H1 (cell line): ENCODE results near the gene MCC. TPM values are rescaled to one million over a fixed set of nuclear protein-coding genes. Genes with fewer than 3 reads are reported as not detected.

Experiments used
- CTCF ChIA-PET: fragments of 300-600 bp; sonication (Branson Sonifier 250); formaldehyde crosslinking; loops from one replicate; lab custom pipeline; 2021; ENCODE audit not compliant: partially characterized antibody; lab: Charles Lee
- POLR2A ChIA-PET: fragments of 300-600 bp; sonication (Branson Sonifier 250); formaldehyde crosslinking; loops from one replicate; lab custom pipeline; 2021; ENCODE audit warnings: inconsistent platforms; ENCODE audit not compliant: partially characterized antibody; lab: Charles Lee
- DNase-seq, 2 experiments: peaks; one replicate each; pipeline versions ENCODE4 v3.0.0 to v3.0.0-alpha.2; 2010 to 2022; ENCODE audit warnings: low spot score in 2 of 2, low read depth in 1 of 2, mixed read lengths in 1 of 2
- FAIRE-seq: peaks from 2 replicates; lab custom pipeline; 2011; peaks lifted over from hg19 to GRCh38; lab: Jason Lieb, UNC
- H2AFZ ChIP-seq: 2 replicates; pipeline ENCODE4 v1.8.1; 2012; ENCODE audit warnings: low read length, inconsistent platforms
- H2AK5ac ChIP-seq: 2 replicates; pipeline ENCODE4 v1.6.1; 2013; ENCODE audit warnings: low read depth, low read length
- H2BK120ac ChIP-seq: replicated peaks from 2 replicates; pipeline ENCODE3; 2013; ENCODE audit warnings: low read depth, low read length, inconsistent platforms
- H2BK12ac ChIP-seq: 2 replicates; pipeline ENCODE4 v1.6.1; 2013; ENCODE audit warnings: low read depth, low read length
- H2BK15ac ChIP-seq: 2 replicates; pipeline ENCODE4 v1.6.1; 2013; ENCODE audit warnings: low read length
- H2BK20ac ChIP-seq: 2 replicates; pipeline ENCODE4 v1.6.1; 2013; ENCODE audit warnings: low read length
- H2BK5ac ChIP-seq: 2 replicates; pipeline ENCODE4 v1.6.1; 2013; ENCODE audit warnings: low read depth, low read length
- H3K14ac ChIP-seq: 2 replicates; pipeline ENCODE4 v1.6.1; 2013; ENCODE audit warnings: inconsistent platforms; ENCODE audit not compliant: insufficient read length
- H3K18ac ChIP-seq: 2 replicates; pipeline ENCODE4 v1.6.1; 2013; ENCODE audit warnings: low read length; ENCODE audit errors: extremely low read depth
- H3K23ac ChIP-seq: 2 replicates; pipeline ENCODE4 v1.6.1; 2013; ENCODE audit warnings: inconsistent platforms; ENCODE audit not compliant: insufficient read length
- H3K23me2 ChIP-seq: 2 replicates; pipeline ENCODE4 v1.6.1; 2013; ENCODE audit warnings: low read depth, low read length
- H3K27ac ChIP-seq: 2 replicates; pipeline ENCODE4 v1.6.1; 2011; ENCODE audit warnings: low read depth, low read length, inconsistent platforms
- H3K27me3 ChIP-seq, 4 experiments: replicated peaks in 1 of 4; 1 replicate in 1 of 4; 2 replicates in 3 of 4; pipeline versions ENCODE4 v1.6.1 to v1.8.1; 2011 to 2013; ENCODE audit warnings: low read length in 3 of 4, mild to moderate bottlenecking in 3 of 4, inconsistent platforms in 2 of 4, mixed read lengths in 2 of 4, moderate library complexity in 1 of 4; ENCODE audit not compliant: control insufficient read depth in 3 of 4, insufficient read depth in 3 of 4; ENCODE audit errors: extremely low read depth in 1 of 4
- H3K36me3 ChIP-seq, 4 experiments: 2 replicates each; pipeline versions ENCODE4 v1.6.1 to v1.8.1; 2011 to 2013; ENCODE audit warnings: mild to moderate bottlenecking in 4 of 4, low read length in 3 of 4, moderate library complexity in 2 of 4, control low read depth in 1 of 4, inconsistent platforms in 1 of 4; ENCODE audit not compliant: insufficient read depth in 4 of 4, control insufficient read depth in 2 of 4
- H3K4ac ChIP-seq: replicated peaks from 2 replicates; pipeline ENCODE3; 2013; ENCODE audit warnings: low read length, low read depth, mixed read lengths, inconsistent platforms; ENCODE audit not compliant: insufficient read length
- H3K4me1 ChIP-seq, 4 experiments: replicated peaks in 1 of 4; 1 replicate in 1 of 4; 2 replicates in 3 of 4; pipeline versions ENCODE4 v1.6.1 to v1.8.1; 2011 to 2013; ENCODE audit warnings: low read length in 3 of 4, inconsistent platforms in 2 of 4, mixed read lengths in 1 of 4; ENCODE audit not compliant: insufficient read depth in 4 of 4, control insufficient read depth in 3 of 4
- H3K4me2 ChIP-seq, 2 experiments: 2 replicates each; pipeline versions ENCODE4 v1.6.1 to v1.8.1; 2011 to 2013; ENCODE audit warnings: low read depth in 2 of 2, low read length in 2 of 2, control low read depth in 1 of 2, inconsistent platforms in 1 of 2, mild to moderate bottlenecking in 1 of 2; ENCODE audit not compliant: insufficient read depth in 1 of 2
- H3K4me3 ChIP-seq, 4 experiments: fragments of 200-600, 300-600 bp in 1 of 4; sonication (generic), shearing (Covaris generic), sonication (Bioruptor Twin) in 1 of 4; 2 replicates each; pipeline versions ENCODE4 v1.5.1 to v1.8.1; 2011 to 2016; ENCODE audit warnings: low read length in 4 of 4, low read depth in 3 of 4, control low read depth in 2 of 4, inconsistent platforms in 2 of 4, mild to moderate bottlenecking in 2 of 4, mixed read lengths in 1 of 4, moderate library complexity in 1 of 4; ENCODE audit not compliant: insufficient read depth in 2 of 4; ENCODE audit errors: extremely low read depth in 1 of 4
- H3K56ac ChIP-seq: replicated peaks from 2 replicates; pipeline ENCODE3; 2013; ENCODE audit warnings: low read depth, mild to moderate bottlenecking, mixed read lengths, low read length, inconsistent platforms; ENCODE audit not compliant: insufficient read length
- H3K79me1 ChIP-seq: 2 replicates; pipeline ENCODE4 v1.6.1; 2013; ENCODE audit warnings: low read depth, low read length, control low read depth
- H3K79me2 ChIP-seq, 2 experiments: 2 replicates each; pipeline versions ENCODE4 v1.6.1 to v1.8.1; 2012 to 2013; ENCODE audit warnings: low read length in 2 of 2, mild to moderate bottlenecking in 2 of 2, inconsistent platforms in 1 of 2; ENCODE audit not compliant: insufficient read depth in 2 of 2, control insufficient read depth in 1 of 2
- H3K9ac ChIP-seq, 4 experiments: replicated peaks in 1 of 4; 1 replicate in 1 of 4; 2 replicates in 3 of 4; pipeline versions ENCODE4 v1.6.1 to v1.8.1; 2011 to 2013; ENCODE audit warnings: low read depth in 3 of 4, low read length in 3 of 4, control low read depth in 2 of 4, mild to moderate bottlenecking in 2 of 4, moderate library complexity in 2 of 4, inconsistent platforms in 1 of 4; ENCODE audit errors: extremely low read depth in 1 of 4
- H3K9me3 ChIP-seq, 2 experiments: 2 replicates each; pipeline versions ENCODE4 v1.6.1 to v1.8.1; 2012 to 2013; ENCODE audit warnings: mild to moderate bottlenecking in 2 of 2, moderate library complexity in 2 of 2, control low read depth in 1 of 2, inconsistent platforms in 1 of 2, low read depth in 1 of 2, low read length in 1 of 2, mixed read lengths in 1 of 2; ENCODE audit not compliant: insufficient read depth in 2 of 2
- H4K20me1 ChIP-seq, 2 experiments: replicated peaks in 1 of 2; 2 replicates each; pipeline versions ENCODE3 to v1.8.1; 2011 to 2013; ENCODE audit warnings: inconsistent platforms in 2 of 2, low read length in 2 of 2, mild to moderate bottlenecking in 1 of 2; ENCODE audit not compliant: insufficient read depth in 2 of 2, control insufficient read depth in 1 of 2
- H4K5ac ChIP-seq: 2 replicates; pipeline ENCODE4 v1.6.1; 2013; ENCODE audit warnings: low read length, low read depth, mixed read lengths, inconsistent platforms; ENCODE audit not compliant: insufficient read length
- H4K8ac ChIP-seq: 2 replicates; pipeline ENCODE4 v1.8.0; 2013; ENCODE audit warnings: mild to moderate bottlenecking, moderate library complexity, low read length, inconsistent platforms; ENCODE audit not compliant: insufficient read depth; ENCODE audit errors: extremely low read depth
- H4K91ac ChIP-seq: replicated peaks from 2 replicates; pipeline ENCODE3; 2013; ENCODE audit warnings: low read length, mixed read lengths, inconsistent platforms; ENCODE audit not compliant: insufficient read length
- ATF3 ChIP-seq: IDR thresholded peaks from 2 replicates; pipeline ENCODE4 v1.6.1; 2011; ENCODE audit warnings: low read depth, mild to moderate bottlenecking, low read length; ENCODE audit not compliant: insufficient read depth
- CREB1 ChIP-seq: IDR thresholded peaks from 2 replicates; pipeline ENCODE4 v1.6.1; 2012; ENCODE audit warnings: inconsistent platforms
- EZH2 ChIP-seq: fragments of 200-600 bp; sonication (generic); IDR thresholded peaks from 2 replicates; pipeline ENCODE4 v1.7.1; 2012; ENCODE audit warnings: low read depth, mild to moderate bottlenecking, moderate library complexity, low read length, inconsistent platforms; ENCODE audit not compliant: severe bottlenecking
- HDAC2 ChIP-seq, 2 experiments: fragments of 300-600 bp in 1 of 2; sonication (generic) in 1 of 2; IDR thresholded peaks; 2 replicates each; pipeline ENCODE4 v1.6.1; 2011 to 2012; ENCODE audit warnings: low read depth in 2 of 2, low read length in 2 of 2, mild to moderate bottlenecking in 2 of 2, moderate library complexity in 2 of 2, borderline replicate concordance in 1 of 2, inconsistent platforms in 1 of 2
- KDM1A ChIP-seq: fragments of 200-600, 300-600 bp; sonication (generic); IDR thresholded peaks from 2 replicates; pipeline ENCODE4 v1.7.1; 2016; ENCODE audit warnings: mild to moderate bottlenecking, low read length, borderline replicate concordance
- PHF8 ChIP-seq: fragments of 200-600 bp; sonication (generic); conservative IDR thresholded peaks from 2 replicates; pipeline ENCODE4 v1.7.1; 2012; ENCODE audit warnings: low read depth, mild to moderate bottlenecking, inconsistent platforms, low read length, moderate library complexity
- POLR2AphosphoS5 ChIP-seq: IDR thresholded peaks from 2 replicates; pipeline ENCODE4 v1.6.1; 2011; ENCODE audit warnings: low read depth, low read length
- RXRA ChIP-seq: IDR thresholded peaks from 2 replicates; pipeline ENCODE4 v1.6.1; 2011; ENCODE audit warnings: low read depth, mild to moderate bottlenecking, low read length, moderate library complexity; ENCODE audit not compliant: insufficient read depth
- SP1 ChIP-seq: IDR thresholded peaks from 2 replicates; pipeline ENCODE4 v1.6.1; 2011; ENCODE audit warnings: low read depth, low read length
- SP2 ChIP-seq: IDR thresholded peaks from 2 replicates; pipeline ENCODE4 v1.6.1; 2012; ENCODE audit warnings: mild to moderate bottlenecking, low read length, inconsistent platforms
- TAF1 ChIP-seq: IDR thresholded peaks from 2 replicates; pipeline ENCODE4 v1.6.1; 2011; ENCODE audit warnings: mild to moderate bottlenecking, low read depth, low read length
- TBP ChIP-seq: IDR thresholded peaks from 2 replicates; pipeline ENCODE4 v1.6.1; 2011; ENCODE audit warnings: low read depth, low read length, improper control_type of control experiment
- TEAD4 ChIP-seq: IDR thresholded peaks from 2 replicates; pipeline ENCODE4 v1.6.1; 2012; ENCODE audit warnings: low read depth, low read length, inconsistent platforms, mixed read lengths
- WGBS, 2 experiments: shearing (Covaris generic) in 1 of 2; methylation state at CpG; one replicate each; pipeline versions ENCODE4 v1.1.6 to v1.1.7; 2013 to 2015; ENCODE audit warnings: low lambda C conversion rate in 2 of 2, mixed read lengths in 2 of 2, inconsistent platforms in 1 of 2, low coverage in 1 of 2, missing lambda C conversion rate in 1 of 2; ENCODE audit not compliant: insufficient replicate concordance in 2 of 2, insufficient coverage in 1 of 2, insufficient read length in 1 of 2; ENCODE audit errors: extremely low coverage in 1 of 2, missing lambda C conversion rate in 1 of 2; 5-methylcytosine and 5-hydroxymethylcytosine counted together
- polyA plus RNA-seq, 7 experiments: library from polyadenylated mRNA; depleted of rRNA in 3 of 7; stranded (reverse) in 5 of 7; unstranded in 2 of 7; fragments of >200 nt in 5 of 7; fragments of 200-250 nt in 2 of 7; gene quantifications; 1 replicate in 5 of 7; 2 replicates in 1 of 7; 4 replicates in 1 of 7; pipeline versions ENCODE4 v1.2.1 to v1.2.3, GENCODE V29; 2011 to 2013; ENCODE audit warnings: missing spikeins in 2 of 7, mixed read lengths in 2 of 7
- total RNA-seq: library from RNA; stranded (reverse); fragmentation: NEBNext Ultra II Directional; extraction: Animal tissue kit (Norgen Biotek cat#: 25700); gene quantifications from 2 replicates; pipeline ENCODE4 v1.2.1, GENCODE V29; 2021

The MCC gene
- total and polyA plus RNA-seq, 2 of the 8 experiments (the other 6 are each of a cell fraction or from before 2014, with no cell fraction given): 2.6 to 18.3 TPM

GRCh38 chr5:113209498-113209897 lies 278.8 kb downstream of the MCC start:
- no peak overlapping the region for H2BK15ac ChIP-seq
- no peak overlapping the region for H3K4me3 ChIP-seq
- H3K79me2 ChIP-seq: peaks cover 0 to 13% of the 10 kb centered on the region in 2 experiments; a peak in 2 of 4 replicates
- H3K23ac ChIP-seq: no peak overlapping the region
- no peak overlapping the region for H2BK20ac ChIP-seq
- H3K18ac ChIP-seq: no peak overlapping the region
- no peaks in the 10 kb centered on the region for H4K20me1 ChIP-seq
- FAIRE-seq (no peak), DNase-seq (no peak)
- H3K79me1 ChIP-seq: no peaks in the 10 kb centered on the region
- no peak overlapping the region for H4K91ac ChIP-seq
- H3K14ac ChIP-seq: no peak overlapping the region
- H4K5ac ChIP-seq: no peak overlapping the region
- H3K56ac ChIP-seq: no peak overlapping the region
- no peaks in the 10 kb centered on the region for H3K23me2 ChIP-seq
- no peak overlapping the region for H3K9ac ChIP-seq
- H2AK5ac ChIP-seq: no peak overlapping the region
- H2BK120ac ChIP-seq: no peak overlapping the region
- WGBS, 2 experiments: 94% methylated on average over 4 of the region's 4 CpGs; no CpG with 5 or more reads in 1 of the 2 experiments
- CTCF ChIA-PET: interaction anchor here (1.0 kb wide), 1 partner anchor 31 kb away, joined by 3 read pairs; no protein-coding TSS in a partner anchor
- no peaks in the 10 kb centered on the region for H3K9me3 ChIP-seq
- H3K36me3 ChIP-seq: no peaks in the 10 kb centered on the region
- no peak overlapping the region for H3K27ac ChIP-seq
- H4K8ac ChIP-seq: no peak overlapping the region
- no peak overlapping the region for H2BK12ac ChIP-seq
- peaks cover 0 to 21% (median 15%) of the 10 kb centered on the region in 4 experiments; a peak in 5 of 7 replicates for H3K4me1 ChIP-seq
- H2BK5ac ChIP-seq: no peak overlapping the region
- no peaks in the 10 kb centered on the region for H3K27me3 ChIP-seq
- no peak overlapping the region for H3K4me2 ChIP-seq
- no peak overlapping the region for H3K4ac ChIP-seq
- no peak overlapping the region for H2AFZ ChIP-seq
- POLR2A ChIA-PET: no interaction called here
- TF ChIP-seq SP2 (no peak), CREB1 (no peak), POLR2AphosphoS5 (no peak), TAF1 (no peak), PHF8 (no peak), ATF3 (no peak), SP1 (no peak), KDM1A (no peak), RXRA (no peak), TEAD4 (no peak), HDAC2 (IDR thresholded peaks at IDR 0.05; ENCODE audit: borderline replicate concordance in 1 of 2, low read depth in 2 of 2, low read length in 2 of 2) (no peak), TBP (no peak), EZH2 (no peak)
